HepG2 (cell line): ENCODE results near the gene PLCL1. TPM values are rescaled to one million over a fixed set of nuclear protein-coding genes. Genes with fewer than 3 reads are reported as not detected.

Source experiments
- ATAC-seq: fragments of 200-7000 bp; cut with Tn5 transposase; 3 replicates; pipeline ENCODE4 v1.9.1; 2020; ENCODE audit warnings: mild to moderate bottlenecking, moderate library complexity
- BruUV-seq: library from RNA; stranded (reverse); fragments of 400-500 nt; replicated peaks from 2 replicates; lab custom pipeline; 2021; lab: Mats Ljungman, UMichigan
- CTCF ChIA-PET: fragments of 300-600 bp; formaldehyde crosslinking; extraction: SDS; loops from one replicate; lab custom pipeline; 2021; ENCODE audit warnings: low total read pairs, inconsistent platforms, low intra/inter-chr PET ratio; lab: Yijun Ruan, JAX
- POLR2A ChIA-PET: fragments of 350-600 bp; sonication (Branson Sonifier 250); formaldehyde crosslinking; loops from one replicate; lab custom pipeline; 2020; ENCODE audit warnings: antibody characterized with exemption, inconsistent platforms; lab: Yijun Ruan, JAX
- DNase-seq: peaks from one replicate; pipeline ENCODE4 v3.0.0-alpha.2; 2015; ENCODE audit warnings: low spot score
- FAIRE-seq: peaks from 3 replicates; lab custom pipeline; 2011; peaks lifted over from hg19 to GRCh38; lab: Jason Lieb, UNC
- H2AFZ ChIP-seq: one replicate; pipeline ENCODE4 v1.6.1; 2011; ENCODE audit warnings: low read length, inconsistent platforms
- H3K27ac ChIP-seq: fragments of 300-600 bp; 3 replicates; pipeline ENCODE4 v1.8.0; 2011; ENCODE audit warnings: mixed run types, mild to moderate bottlenecking, mixed read lengths, low read length, inconsistent platforms; ENCODE audit not compliant: insufficient read depth; ENCODE audit errors: extremely low read length
- H3K27me3 ChIP-seq, 2 experiments: fragments of 200-600 bp in 1 of 2; 2 replicates in 1 of 2; 3 replicates in 1 of 2; pipeline versions ENCODE4 v1.6.0 to v1.8.0; 2011; ENCODE audit warnings: low read length in 2 of 2, mild to moderate bottlenecking in 2 of 2, moderate library complexity in 2 of 2, inconsistent platforms in 1 of 2; ENCODE audit not compliant: insufficient read depth in 2 of 2, control insufficient read depth in 1 of 2
- H3K36me3 ChIP-seq, 2 experiments: fragments of 200-600 bp in 1 of 2; replicated peaks in 1 of 2; 2 replicates in 1 of 2; 3 replicates in 1 of 2; pipeline versions ENCODE4 v1.5.1 to v1.8.0; 2011; ENCODE audit warnings: low read length in 2 of 2, inconsistent platforms in 1 of 2; ENCODE audit not compliant: insufficient read depth in 2 of 2, control insufficient read depth in 1 of 2
- H3K4me1 ChIP-seq: 2 replicates; pipeline ENCODE4 v1.5.1; 2012; ENCODE audit warnings: low read length, inconsistent platforms; ENCODE audit not compliant: insufficient read depth
- H3K4me2 ChIP-seq: 2 replicates; pipeline ENCODE4 v1.6.0; 2011; ENCODE audit warnings: low read depth, low read length, inconsistent platforms
- H3K4me3 ChIP-seq, 3 experiments: fragments of 200-600 bp in 1 of 3; sonication (generic), shearing (Covaris generic) in 1 of 3; replicated peaks in 1 of 3; 2 replicates each; pipeline ENCODE4 v1.5.1; 2011 to 2016; ENCODE audit warnings: low read length in 3 of 3, inconsistent platforms in 2 of 3, low read depth in 2 of 3, mild to moderate bottlenecking in 2 of 3, control low read depth in 1 of 3, mixed read lengths in 1 of 3; ENCODE audit not compliant: insufficient read depth in 1 of 3
- H3K79me2 ChIP-seq: one replicate; pipeline ENCODE4 v1.6.1; 2011; ENCODE audit warnings: low read length, inconsistent platforms; ENCODE audit not compliant: insufficient read depth
- H3K9ac ChIP-seq: 2 replicates; pipeline ENCODE4 v1.6.0; 2011; ENCODE audit warnings: mild to moderate bottlenecking, low read depth, low read length, inconsistent platforms; ENCODE audit not compliant: insufficient read depth
- H3K9me3 ChIP-seq: 2 replicates; pipeline ENCODE4 v1.5.1; 2012; ENCODE audit warnings: mild to moderate bottlenecking, low read length
- H4K20me1 ChIP-seq: 2 replicates; pipeline ENCODE4 v1.6.0; 2011; ENCODE audit warnings: inconsistent platforms, mild to moderate bottlenecking, low read length, moderate library complexity; ENCODE audit not compliant: insufficient read depth
- HOXA7 ChIP-seq: sonication (generic); formaldehyde crosslinking; IDR thresholded peaks from 2 replicates; pipeline ENCODE4 v1.8.1; 2022; ENCODE audit warnings: mild to moderate bottlenecking, missing genetic modification reagents, moderate library complexity
- IRF1 ChIP-seq: sonication (generic); formaldehyde crosslinking; IDR thresholded peaks from 2 replicates; pipeline ENCODE4 v1.4.0; 2020; ENCODE audit warnings: low read depth, mild to moderate bottlenecking, missing genetic modification reagents
- KDM4B ChIP-seq: sonication (generic); formaldehyde crosslinking; IDR thresholded peaks from 2 replicates; pipeline ENCODE4 v1.4.0; 2020; ENCODE audit warnings: missing genetic modification reagents
- NFAT5 ChIP-seq: sonication (generic); formaldehyde crosslinking; IDR thresholded peaks from 2 replicates; pipeline ENCODE4 v1.4.0; 2020; ENCODE audit warnings: missing genetic modification reagents
- RBAK ChIP-seq: sonication (generic); formaldehyde crosslinking; IDR thresholded peaks from 2 replicates; pipeline ENCODE4 v1.5.1; 2020; ENCODE audit warnings: mild to moderate bottlenecking, missing genetic modification reagents
- SP2 ChIP-seq: sonication (generic); formaldehyde crosslinking; IDR thresholded peaks from 2 replicates; pipeline ENCODE4 v1.5.1; 2020; ENCODE audit warnings: mild to moderate bottlenecking, missing genetic modification reagents
- ZFYVE20 ChIP-seq: sonication (generic); formaldehyde crosslinking; IDR thresholded peaks from 2 replicates; pipeline ENCODE4 v1.8.0; 2023; ENCODE audit warnings: low read depth, mild to moderate bottlenecking, moderate library complexity, missing genetic modification reagents, borderline replicate concordance
- ZNF20 ChIP-seq: sonication (generic); formaldehyde crosslinking; IDR thresholded peaks from 2 replicates; pipeline ENCODE4 v1.4.0; 2020; ENCODE audit warnings: mild to moderate bottlenecking, moderate library complexity, missing genetic modification reagents
- ZNF331 ChIP-seq: sonication (generic); formaldehyde crosslinking; IDR thresholded peaks from 2 replicates; pipeline ENCODE4 v1.4.0; 2020; ENCODE audit warnings: missing genetic modification reagents
- ZNF530 ChIP-seq: sonication (generic); formaldehyde crosslinking; IDR thresholded peaks from 2 replicates; pipeline ENCODE4 v1.5.0; 2020; ENCODE audit warnings: low read depth, mild to moderate bottlenecking, missing genetic modification reagents
- ZNF792 ChIP-seq: IDR thresholded peaks from 2 replicates; pipeline ENCODE4 v1.6.1; 2016
- WGBS: methylation state at CpG from one replicate; pipeline ENCODE4 v1.1.6; 2017; ENCODE audit warnings: low lambda C conversion rate; 5-methylcytosine and 5-hydroxymethylcytosine counted together
- in situ Hi-C: cut with HindIII; loops from 2 replicates; pipeline ENCODE4 v1.10.0; 2017; ENCODE audit warnings: low pct_unique_long_range_greater_than_20kb; ENCODE audit not compliant: extremely low pct_ligation_motif_present
- intact Hi-C: fragments of 100-400 bp; cut with micrococcal nuclease; formaldehyde crosslinking; loops from one replicate; pipeline ENCODE4 v1.10.0; 2022; ENCODE audit not compliant: unreplicated experiment
- polyA plus RNA-seq, 8 experiments: library from polyadenylated mRNA; depleted of rRNA in 3 of 8; stranded (reverse) in 7 of 8; unstranded in 1 of 8; fragments of >200 nt; fragmentation: Illumina TruSeq in 4 of 8; extraction: Trizol in 4 of 8; gene quantifications; 2 replicates each; pipeline versions ENCODE4 v1.2.1 to v1.2.3, GENCODE V29; 2011 to 2016; ENCODE audit warnings: low read depth in 4 of 8, missing spikeins in 1 of 8, mixed read lengths in 1 of 8; ENCODE audit not compliant: insufficient read depth in 1 of 8
- total RNA-seq, 5 experiments: library from RNA; depleted of rRNA; stranded (reverse); fragments of >200 nt; fragmentation: Illumina TruSeq; extraction: Trizol; gene quantifications; 2 replicates each; pipeline ENCODE4 v1.2.3, GENCODE V29; 2016; ENCODE audit warnings: low read depth in 1 of 5
- TF ChIP-seq, protein P1 (sequence below): sonication (generic); formaldehyde crosslinking; IDR thresholded peaks from 2 replicates; pipeline ENCODE4 v1.5.1; 2020; ENCODE audit warnings: missing genetic modification reagents, mild to moderate bottlenecking, borderline replicate concordance
- TF ChIP-seq, protein P2 (sequence below): sonication (generic); formaldehyde crosslinking; IDR thresholded peaks from 2 replicates; pipeline ENCODE4 v1.4.0; 2020; ENCODE audit warnings: missing genetic modification reagents

The PLCL1 gene
- total and polyA plus RNA-seq, 2 of the 13 experiments (the other 11 are each of a cell fraction or from before 2014, with no cell fraction given): not detected

- CTCF ChIA-PET: no interaction called here
- BruUV-seq: no TSS peak
- WGBS: 16% methylated on average over 5 of the region's 5 CpGs
- TF ChIP-seq IRF1 (CRISPR knock-in tag) (no peak), ZNF331 (CRISPR knock-in tag) (no peak), NFAT5 (CRISPR knock-in tag) (no peak), HOXA7 (CRISPR knock-in tag) (no peak), SP2 (no peak), ZFYVE20 (no peak), ZNF792 (no peak), ZNF20 (CRISPR knock-in tag) (no peak), ZNF530 (CRISPR knock-in tag) (no peak), KDM4B (CRISPR knock-in tag) (no peak), RBAK (CRISPR knock-in tag) (no peak)
- TF ChIP-seq, protein P1, sequence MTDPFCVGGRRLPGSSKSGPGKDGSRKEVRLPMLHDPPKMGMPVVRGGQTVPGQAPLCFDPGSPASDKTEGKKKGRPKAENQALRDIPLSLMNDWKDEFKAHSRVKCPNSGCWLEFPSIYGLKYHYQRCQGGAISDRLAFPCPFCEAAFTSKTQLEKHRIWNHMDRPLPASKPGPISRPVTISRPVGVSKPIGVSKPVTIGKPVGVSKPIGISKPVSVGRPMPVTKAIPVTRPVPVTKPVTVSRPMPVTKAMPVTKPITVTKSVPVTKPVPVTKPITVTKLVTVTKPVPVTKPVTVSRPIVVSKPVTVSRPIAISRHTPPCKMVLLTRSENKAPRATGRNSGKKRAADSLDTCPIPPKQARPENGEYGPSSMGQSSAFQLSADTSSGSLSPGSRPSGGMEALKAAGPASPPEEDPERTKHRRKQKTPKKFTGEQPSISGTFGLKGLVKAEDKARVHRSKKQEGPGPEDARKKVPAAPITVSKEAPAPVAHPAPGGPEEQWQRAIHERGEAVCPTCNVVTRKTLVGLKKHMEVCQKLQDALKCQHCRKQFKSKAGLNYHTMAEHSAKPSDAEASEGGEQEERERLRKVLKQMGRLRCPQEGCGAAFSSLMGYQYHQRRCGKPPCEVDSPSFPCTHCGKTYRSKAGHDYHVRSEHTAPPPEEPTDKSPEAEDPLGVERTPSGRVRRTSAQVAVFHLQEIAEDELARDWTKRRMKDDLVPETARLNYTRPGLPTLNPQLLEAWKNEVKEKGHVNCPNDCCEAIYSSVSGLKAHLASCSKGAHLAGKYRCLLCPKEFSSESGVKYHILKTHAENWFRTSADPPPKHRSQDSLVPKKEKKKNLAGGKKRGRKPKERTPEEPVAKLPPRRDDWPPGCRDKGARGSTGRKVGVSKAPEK (CRISPR knock-in tag): no peak
- TF ChIP-seq, protein P2, sequence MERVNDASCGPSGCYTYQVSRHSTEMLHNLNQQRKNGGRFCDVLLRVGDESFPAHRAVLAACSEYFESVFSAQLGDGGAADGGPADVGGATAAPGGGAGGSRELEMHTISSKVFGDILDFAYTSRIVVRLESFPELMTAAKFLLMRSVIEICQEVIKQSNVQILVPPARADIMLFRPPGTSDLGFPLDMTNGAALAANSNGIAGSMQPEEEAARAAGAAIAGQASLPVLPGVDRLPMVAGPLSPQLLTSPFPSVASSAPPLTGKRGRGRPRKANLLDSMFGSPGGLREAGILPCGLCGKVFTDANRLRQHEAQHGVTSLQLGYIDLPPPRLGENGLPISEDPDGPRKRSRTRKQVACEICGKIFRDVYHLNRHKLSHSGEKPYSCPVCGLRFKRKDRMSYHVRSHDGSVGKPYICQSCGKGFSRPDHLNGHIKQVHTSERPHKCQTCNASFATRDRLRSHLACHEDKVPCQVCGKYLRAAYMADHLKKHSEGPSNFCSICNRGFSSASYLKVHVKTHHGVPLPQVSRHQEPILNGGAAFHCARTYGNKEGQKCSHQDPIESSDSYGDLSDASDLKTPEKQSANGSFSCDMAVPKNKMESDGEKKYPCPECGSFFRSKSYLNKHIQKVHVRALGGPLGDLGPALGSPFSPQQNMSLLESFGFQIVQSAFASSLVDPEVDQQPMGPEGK (CRISPR knock-in tag): no peak
These were observed 128.0 kb downstream of the PLCL1 start for GRCh38 chr2:197932374-197932773.

More at GRCh38 chr2:197932374-197932773, 128.0 kb downstream of the PLCL1 start:
- Histone ChIP-seq H3K27me3 (no peaks in the 10 kb centered on the region), H3K27ac (no peak overlapping the region), H3K4me1 (no peaks in the 10 kb centered on the region), H3K4me2 (no peak overlapping the region), H3K36me3 (no peaks in the 10 kb centered on the region), H3K9ac (no peak overlapping the region), H4K20me1 (no peaks in the 10 kb centered on the region), H3K4me3 (no peak overlapping the region), H3K9me3 (no peaks in the 10 kb centered on the region), H3K79me2 (no peaks in the 10 kb centered on the region), H2AFZ (no peak overlapping the region)
- intact Hi-C loops: no loop called here
- no peak for ATAC-seq
- in situ Hi-C loops: no loop called here
- FAIRE-seq: no peak
- no peak for DNase-seq
- POLR2A ChIA-PET: no interaction called here
